GM18951 (cell line): ENCODE measurements around the gene CENPX.

Experiments
- POLR2A ChIP-seq: IDR thresholded peaks from 4 replicates; pipeline ENCODE4 v1.6.1; 2011; ENCODE audit warnings: mild to moderate bottlenecking; ENCODE audit not compliant: insufficient read length, insufficient read depth; ENCODE audit errors: extremely low read depth
- in situ Hi-C: fragments of 300-500 bp; cut with MboI; formaldehyde crosslinking; loops from one replicate; pipeline ENCODE4 v1.12.0; 2022; ENCODE audit warnings: low sequenced_read_pairs, mixed read lengths, inconsistent platforms; ENCODE audit not compliant: unreplicated experiment

Gene CENPX

GRCh38 chr17:81996757-81997441 is 25.8 kb downstream of the CENPX start:
- in situ Hi-C loops = no loop called here
- no peak for TF ChIP-seq POLR2A

- in situ Hi-C loops = no loop called here
- TF ChIP-seq POLR2A = no peak
These were observed 26.4 kb downstream of the CENPX start for GRCh38 chr17:81996232-81996756.

DNA sequence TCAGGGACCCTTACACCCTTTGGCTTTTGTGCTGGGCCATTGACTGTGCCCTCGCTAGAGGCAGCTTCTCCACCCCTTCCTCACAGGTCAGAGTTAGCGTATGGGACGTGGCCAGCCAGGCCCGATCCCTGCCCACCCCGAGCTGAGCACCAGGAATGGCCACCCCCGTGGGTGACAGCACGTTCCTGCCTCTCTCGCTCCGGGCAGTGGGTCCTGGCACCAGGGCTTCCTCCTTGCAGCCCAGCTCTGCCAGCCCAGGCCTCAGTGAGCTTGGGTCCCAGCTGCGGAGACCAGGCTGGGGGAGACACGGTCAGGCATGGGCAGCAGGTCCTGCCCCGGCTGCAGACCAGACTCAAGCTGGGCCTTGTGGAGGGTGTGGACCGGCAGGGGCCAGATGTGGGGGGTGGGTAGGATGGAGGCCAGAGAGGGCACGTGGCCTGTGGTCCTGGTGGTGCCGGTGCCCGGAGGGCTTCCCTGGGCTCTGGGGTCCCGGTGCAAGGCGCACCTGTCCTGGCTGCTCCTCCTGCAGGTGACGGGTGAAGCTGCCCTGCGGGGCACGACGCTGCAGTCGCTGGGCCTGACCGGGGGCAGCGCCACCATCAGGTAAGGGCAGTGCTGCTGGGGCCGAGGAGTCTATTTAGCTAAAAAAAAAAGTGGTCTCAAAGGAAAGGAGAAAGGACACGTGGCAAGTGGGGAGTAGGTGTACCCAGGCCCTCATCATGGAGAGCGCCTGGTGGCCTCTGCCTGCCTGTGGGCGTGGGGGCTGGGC is 27.0 kb downstream of the CENPX start:
- in situ Hi-C loops = no loop called here
- no peak for TF ChIP-seq POLR2A

DNA sequence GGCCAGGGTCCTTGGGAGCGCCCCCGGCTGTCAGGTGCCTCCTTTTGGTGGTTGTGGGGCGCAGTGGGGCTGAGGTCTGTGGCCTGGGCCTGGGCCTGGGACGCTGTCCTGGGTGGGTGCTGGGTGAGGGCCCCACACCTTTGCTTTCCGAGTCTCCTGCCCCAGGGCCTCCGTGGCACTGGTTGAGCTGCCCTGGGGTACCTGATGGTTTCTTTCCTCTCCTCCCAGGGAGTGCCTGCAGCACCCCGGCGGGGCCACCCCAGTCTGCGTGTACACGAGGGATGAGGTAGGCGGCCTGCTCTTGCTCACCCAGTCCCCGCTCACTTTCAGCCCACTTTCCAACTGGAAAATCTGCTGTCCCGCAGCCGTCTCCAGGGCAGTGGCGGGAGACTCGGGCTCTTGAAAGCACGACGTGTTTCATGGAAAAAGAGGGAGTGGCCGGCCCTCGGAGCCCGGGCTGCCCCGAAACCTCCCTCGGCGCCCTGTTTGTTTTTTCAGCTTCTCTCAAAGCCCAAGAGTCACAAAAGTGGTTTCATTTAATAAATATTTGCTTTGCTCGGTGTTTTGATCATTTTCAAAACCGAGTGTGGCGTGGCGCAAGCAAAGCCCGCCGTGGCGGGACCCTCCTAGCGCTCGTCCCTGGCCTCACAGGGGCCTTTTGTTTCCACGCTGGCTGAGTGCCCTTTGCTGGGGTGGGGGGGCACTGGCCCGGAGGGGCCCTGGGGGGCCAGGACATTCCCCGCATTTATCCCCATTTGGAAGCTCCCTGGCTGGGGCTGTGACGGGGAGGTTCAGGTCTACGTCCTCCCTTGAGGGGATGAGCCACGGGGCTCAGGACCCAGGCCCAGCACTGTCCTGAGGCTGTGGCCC is 27.9 kb downstream of the CENPX start:
- in situ Hi-C loops = no loop called here

DNA sequence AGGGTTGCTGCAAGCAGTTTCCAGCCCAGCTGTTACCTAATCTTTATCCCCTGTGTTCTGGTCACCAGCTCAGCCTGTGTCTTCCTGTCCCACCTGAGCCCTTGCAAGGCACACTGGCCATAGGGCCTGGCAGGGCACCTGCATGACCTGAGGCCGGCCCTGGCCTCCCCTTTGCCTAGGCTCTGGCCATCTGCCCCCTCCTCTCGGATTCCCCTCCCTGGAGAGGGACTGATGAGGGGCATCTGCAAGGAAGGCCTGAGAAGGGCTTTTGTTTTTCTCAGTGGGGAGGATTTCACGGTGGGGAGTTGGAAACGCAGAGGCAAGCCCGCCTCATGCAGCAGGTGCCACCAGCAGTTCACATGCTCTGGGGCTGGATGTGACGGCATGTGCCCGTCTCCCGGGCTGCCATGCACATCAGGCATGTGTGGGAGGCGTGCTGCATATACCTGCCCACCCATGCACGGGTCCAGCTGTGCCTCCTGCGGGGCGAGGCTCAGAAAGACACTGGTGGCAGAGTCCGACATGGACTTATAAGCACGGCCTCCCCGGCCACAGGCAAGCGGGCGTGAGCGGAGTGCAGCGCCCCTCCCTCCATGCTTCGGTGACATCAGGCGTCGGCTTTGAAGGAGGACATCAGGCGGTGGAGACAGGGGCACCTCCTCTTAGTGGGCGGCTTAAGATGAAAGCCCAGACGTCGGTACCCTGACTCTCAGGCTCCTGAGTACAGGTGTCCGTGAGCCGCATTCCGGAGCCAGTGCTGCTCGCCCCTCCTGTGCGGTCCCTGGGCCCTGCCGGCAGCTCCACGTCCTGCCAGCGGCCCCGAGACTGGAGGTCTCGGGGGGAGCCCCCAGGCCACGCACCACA is 28.7 kb downstream of the CENPX start:
- in situ Hi-C loops = no loop called here
- no peak for TF ChIP-seq POLR2A

More for the DNA sequence above, 27.9 kb downstream of the CENPX start:
- no peak for TF ChIP-seq POLR2A

DNA sequence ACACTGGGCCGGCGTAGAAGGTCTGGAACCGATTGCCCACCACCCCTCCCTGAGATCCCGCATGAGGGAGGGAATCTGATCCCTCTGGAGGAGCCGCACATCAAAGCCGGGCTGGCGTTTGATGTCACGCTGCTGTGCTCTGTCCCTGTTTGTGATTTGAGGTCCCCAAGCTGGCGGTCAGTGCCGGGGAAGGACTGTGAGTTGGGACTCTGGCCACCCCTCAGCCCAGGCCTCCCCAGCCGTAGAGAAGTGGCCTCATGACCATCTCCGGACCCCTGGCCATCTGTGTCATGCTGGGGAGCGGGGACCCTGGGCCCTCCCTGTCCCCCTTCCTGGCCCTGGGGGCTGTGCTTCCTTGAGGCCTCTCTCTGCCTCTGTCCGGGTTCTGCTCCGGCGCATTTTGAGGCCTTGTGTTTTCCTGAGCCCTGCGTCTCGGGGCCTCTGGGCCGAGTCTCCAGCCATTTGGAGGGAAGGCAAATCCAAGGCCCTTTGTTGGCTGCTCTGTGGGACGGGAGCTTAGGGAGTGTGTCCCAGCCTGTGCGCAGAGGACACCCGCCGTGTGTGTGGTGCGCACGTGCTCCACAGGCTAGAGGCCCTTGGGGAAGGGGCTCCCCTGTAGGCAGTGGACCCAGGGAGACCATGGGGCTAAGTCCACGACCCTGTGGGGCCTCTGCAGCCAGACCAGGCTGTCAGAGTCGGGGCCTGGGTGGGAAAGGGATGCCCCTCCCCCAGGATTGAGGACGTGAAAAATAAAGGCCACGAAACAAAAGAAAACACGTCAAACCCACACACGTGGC is 30.2 kb downstream of the CENPX start:
- TF ChIP-seq POLR2A = no peak
- in situ Hi-C loops = no loop called here

DNA sequence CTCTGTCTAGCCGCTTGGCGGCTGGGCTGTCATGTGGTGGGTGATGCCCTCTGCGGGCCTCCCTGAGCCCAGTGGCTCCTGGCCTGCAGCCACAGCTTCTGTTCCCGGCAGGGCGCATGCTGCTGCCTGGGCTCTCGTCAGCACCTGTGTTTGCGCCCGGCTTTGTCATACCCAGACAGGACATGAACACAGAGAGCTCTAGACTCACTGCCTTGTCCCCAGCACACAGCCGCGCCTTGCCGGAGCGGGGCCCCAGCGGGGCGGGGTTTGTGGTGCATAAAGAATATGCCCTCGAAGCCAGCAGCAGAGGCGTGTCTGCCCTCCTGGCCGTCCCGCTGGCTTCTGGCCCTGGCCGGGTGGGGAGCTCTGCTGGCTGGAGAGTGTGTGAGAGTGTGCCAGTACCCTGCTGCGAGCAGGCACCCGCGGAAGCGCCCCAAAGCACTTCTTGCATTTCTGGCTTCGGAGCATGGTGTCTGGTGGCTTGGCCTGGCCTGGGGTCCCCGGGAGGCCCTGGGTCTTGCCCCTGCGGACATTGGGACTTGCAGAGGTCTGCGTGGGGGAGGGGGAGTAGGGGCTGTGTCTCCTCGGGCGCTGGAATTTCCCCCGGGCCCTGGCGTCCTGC is 30.9 kb downstream of the CENPX start:
- in situ Hi-C loops = no loop called here
- no peak for TF ChIP-seq POLR2A

GRCh38 chr17:81990836-81991683 is 31.6 kb downstream of the CENPX start:
- in situ Hi-C loops = no loop called here

DNA sequence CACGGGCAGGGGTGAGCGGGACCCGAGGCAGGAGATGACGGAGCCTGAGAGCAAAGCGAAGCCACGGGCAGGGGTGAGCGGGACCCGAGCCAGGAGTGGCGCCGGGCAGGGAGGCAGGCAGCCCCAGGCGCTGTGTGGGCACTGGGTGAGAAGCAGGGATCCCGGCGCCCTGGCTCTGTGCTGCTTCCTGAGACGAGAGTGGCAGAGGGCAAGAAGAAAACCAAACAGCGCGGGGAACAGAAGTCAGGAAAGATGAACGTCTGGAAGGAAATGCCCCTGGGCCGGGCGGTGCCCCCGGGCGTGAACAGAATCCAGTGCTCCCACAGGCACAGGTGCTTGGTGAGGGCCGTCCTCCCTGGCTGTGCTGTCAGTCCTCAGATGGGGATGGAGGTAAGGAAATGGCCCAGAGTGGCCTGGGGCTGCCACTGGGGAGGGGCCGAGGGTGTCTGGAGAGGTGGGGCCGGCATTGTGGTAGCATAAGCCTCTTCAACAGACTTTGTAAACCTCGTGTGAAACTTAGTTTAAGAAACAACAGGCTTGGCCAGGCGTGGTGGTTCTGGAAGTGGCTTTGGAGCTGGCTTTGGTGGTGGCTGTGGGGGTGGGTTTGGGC is 35.4 kb downstream of the CENPX start:
- in situ Hi-C loops = no loop called here
- TF ChIP-seq POLR2A = no peak

More at GRCh38 chr17:81990836-81991683, 31.6 kb downstream of the CENPX start:
- TF ChIP-seq POLR2A = no peak

- no peak for TF ChIP-seq POLR2A
These were observed 36.1 kb downstream of the CENPX start for GRCh38 chr17:81986606-81987005.

More at GRCh38 chr17:81986606-81987005, 36.1 kb downstream of the CENPX start:
- in situ Hi-C loops = no loop called here
